GM13977 (cell line): Measurements from ENCODE around the gene RIN2.

Experiments
- DNase-seq: peaks from one replicate; pipeline ENCODE4 v3.0.0; 2012; ENCODE audit warnings: low spot score
- in situ Hi-C: fragments of 300-500 bp; cut with MboI; formaldehyde crosslinking; loops from one replicate; pipeline ENCODE4 v1.12.0; 2022; ENCODE audit warnings: low sequenced_read_pairs, low pct_unique_long_range_greater_than_20kb, mixed read lengths, inconsistent platforms; ENCODE audit not compliant: unreplicated experiment
- TF ChIP-seq, protein P1 (sequence below): IDR thresholded peaks from 2 replicates; pipeline ENCODE4 v1.5.1; 2012; ENCODE audit warnings: mild to moderate bottlenecking, control low read depth; ENCODE audit not compliant: insufficient read depth; ENCODE audit errors: extremely low read depth, missing control alignments

Gene RIN2

DNA sequence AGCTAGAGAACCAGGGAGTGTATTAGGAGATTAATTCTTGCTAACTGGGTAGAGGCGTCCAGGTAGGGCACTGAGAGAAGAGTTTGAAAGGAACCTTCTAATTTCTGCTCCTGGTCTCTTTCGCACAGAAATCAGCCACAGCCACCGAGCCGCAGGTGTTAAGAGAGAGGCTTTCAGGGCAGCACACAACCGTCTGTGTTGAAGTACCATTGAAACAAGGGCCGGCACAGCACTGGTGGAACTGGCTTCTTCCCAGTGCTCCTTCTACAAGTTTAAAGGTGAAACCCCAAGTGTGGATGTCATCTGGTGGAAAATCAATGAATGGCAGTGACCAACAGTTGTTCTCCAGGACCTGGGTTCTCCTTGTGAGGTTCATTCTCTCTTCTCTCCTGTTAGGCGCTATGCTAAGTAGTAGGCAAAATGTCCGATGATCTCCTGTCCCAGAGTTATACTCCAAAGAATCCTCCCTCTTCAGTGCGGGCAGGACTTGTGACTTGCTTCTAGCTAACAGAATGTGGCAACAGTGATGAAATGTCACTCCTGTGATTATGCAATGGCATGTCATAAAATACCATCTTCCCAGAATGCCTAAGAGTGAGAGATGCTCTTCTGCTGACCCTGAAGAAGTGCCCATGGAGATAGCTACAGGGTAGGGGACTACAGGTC, 15.0 kb upstream of the RIN2 start:
- TF ChIP-seq, protein P1, sequence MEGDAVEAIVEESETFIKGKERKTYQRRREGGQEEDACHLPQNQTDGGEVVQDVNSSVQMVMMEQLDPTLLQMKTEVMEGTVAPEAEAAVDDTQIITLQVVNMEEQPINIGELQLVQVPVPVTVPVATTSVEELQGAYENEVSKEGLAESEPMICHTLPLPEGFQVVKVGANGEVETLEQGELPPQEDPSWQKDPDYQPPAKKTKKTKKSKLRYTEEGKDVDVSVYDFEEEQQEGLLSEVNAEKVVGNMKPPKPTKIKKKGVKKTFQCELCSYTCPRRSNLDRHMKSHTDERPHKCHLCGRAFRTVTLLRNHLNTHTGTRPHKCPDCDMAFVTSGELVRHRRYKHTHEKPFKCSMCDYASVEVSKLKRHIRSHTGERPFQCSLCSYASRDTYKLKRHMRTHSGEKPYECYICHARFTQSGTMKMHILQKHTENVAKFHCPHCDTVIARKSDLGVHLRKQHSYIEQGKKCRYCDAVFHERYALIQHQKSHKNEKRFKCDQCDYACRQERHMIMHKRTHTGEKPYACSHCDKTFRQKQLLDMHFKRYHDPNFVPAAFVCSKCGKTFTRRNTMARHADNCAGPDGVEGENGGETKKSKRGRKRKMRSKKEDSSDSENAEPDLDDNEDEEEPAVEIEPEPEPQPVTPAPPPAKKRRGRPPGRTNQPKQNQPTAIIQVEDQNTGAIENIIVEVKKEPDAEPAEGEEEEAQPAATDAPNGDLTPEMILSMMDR, result no peak
- in situ Hi-C loops, result no loop called here
- no peak for DNase-seq

DNA sequence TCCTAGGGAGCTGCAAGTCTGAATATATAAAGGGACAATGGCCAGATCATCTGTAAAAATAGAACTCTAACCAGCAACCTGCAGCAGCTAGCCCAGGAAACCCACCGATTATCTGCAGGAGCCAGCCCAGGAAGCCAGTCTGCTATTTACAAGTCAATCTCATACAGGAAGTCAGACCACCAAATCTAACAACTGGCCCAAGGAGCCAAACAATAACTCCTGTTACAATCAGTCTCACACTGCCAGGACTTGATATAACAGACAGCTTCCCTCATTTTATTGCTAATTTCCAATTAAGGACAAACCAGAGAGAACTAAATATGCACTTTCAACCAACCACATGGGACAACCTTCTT, 14.4 kb upstream of the RIN2 start:
- TF ChIP-seq, protein P1, result no peak
- no peak for DNase-seq
- in situ Hi-C loops, result no loop called here

- in situ Hi-C loops, result no loop called here
- TF ChIP-seq, protein P1, result no peak
- DNase-seq, result no peak
Observed at GRCh38 chr20:19745106-19745505, 13.0 kb upstream of the RIN2 start.

DNA sequence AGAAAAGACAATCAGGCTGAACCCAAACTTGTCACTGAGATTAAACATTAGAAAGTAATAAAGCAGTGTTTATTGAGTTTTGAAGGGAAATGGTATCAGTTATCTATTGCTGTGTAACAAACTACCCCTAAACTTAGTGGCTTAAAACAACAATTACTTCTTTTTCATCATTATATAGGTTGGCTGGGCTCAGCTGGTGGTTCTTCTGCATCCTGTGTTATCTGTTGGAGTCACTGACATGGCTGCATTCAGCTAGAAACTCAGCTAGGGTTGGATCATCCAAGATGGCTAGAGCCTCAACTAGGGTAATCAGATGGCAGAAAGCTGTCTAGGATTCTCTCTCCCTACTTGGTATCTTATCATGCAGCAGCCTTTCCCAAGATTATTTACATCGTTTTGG, 12.5 kb upstream of the RIN2 start:
- DNase-seq, result no peak
- in situ Hi-C loops, result no loop called here
- TF ChIP-seq, protein P1, result no peak

DNA sequence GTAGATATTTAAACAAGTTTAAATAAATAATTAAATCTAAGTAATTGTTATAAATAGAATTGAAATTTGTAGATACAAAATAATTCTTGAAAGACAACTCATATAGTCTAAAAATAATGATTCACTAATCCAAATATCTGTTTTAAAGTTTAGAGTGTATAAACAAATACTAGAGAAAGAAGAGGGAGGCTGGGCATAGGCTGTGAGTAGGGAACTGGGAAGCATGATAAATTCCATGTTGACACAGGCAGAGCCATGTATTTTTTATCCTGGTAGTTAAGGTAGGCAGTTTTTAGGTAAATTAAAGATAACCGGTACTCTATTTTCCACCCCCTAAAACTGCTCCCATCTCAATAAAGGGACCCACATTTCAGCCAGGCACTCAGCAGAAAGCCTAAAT, 11.7 kb upstream of the RIN2 start:
- TF ChIP-seq, protein P1, result no peak
- in situ Hi-C loops, result no loop called here
- DNase-seq, result no peak

DNA sequence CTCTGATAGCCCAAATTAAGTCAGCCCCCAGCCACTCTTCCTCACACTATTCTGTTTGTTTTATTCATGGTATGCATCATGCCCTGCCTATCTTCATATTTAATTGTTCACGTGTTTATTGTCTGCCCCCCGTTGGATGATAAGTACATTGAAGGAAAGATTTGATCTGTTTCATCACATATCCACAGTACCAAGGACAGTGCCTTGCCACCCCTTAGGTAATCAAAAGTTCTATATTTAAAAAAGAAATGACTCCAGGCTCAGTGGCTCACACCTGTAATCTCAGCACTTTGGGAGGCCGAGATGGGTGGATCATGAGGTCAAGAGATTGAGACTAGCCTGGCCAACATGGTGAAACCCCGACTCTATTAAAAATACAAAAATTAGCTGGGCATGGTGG, 10.2 kb upstream of the RIN2 start:
- DNase-seq, result no peak

More for the DNA sequence above, 10.2 kb upstream of the RIN2 start:
- TF ChIP-seq, protein P1, result no peak
- in situ Hi-C loops, result no loop called here
